GM19193 (cell line): ENCODE results near the gene C12orf50.

ENCODE experiments used
- POLR2A ChIP-seq: IDR thresholded peaks from 4 replicates; pipeline ENCODE4 v1.6.1; 2011; ENCODE audit not compliant: insufficient read depth, insufficient read length; ENCODE audit errors: extremely low read depth

The C12orf50 gene

DNA sequence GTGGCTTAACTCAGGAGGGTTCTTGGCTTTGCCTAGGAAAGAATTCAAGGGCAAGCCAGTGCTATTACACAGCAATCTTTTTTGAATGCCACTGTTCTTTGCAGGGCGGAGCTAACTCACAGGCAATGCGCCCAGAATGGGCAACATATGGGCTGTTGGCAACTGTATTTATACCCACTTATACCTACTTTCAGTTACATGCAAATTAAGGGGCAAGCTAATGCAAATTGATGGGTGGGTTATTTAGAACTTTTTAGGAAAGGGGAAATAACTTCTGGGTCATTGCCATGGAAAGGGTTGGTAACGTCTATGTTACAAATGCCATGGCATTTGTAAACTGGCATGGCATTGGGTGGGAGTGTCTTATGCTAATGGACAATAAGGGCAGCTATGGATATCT is 85.4 kb downstream of the C12orf50 start:
- TF ChIP-seq POLR2A = no peak

DNA sequence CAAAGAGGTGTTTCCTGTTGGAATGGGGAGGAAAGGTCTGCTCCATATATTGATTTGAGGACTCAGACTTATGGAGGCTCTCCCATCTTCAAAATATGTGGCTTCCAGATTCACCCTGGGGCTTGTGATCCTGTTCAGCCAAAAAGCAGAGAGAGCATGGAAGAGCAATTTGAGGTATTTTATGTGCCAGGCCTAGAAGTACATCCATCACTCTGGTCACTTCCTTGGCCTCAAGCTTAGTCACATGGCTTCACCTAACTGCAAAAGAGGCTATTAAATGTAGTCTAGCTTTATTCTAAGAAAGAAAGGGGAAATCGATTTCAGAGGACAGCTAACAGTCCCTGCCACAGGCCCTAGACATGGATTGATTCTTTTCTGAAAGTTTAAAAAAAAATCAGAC is 86.2 kb downstream of the C12orf50 start:
- no peak for TF ChIP-seq POLR2A

DNA sequence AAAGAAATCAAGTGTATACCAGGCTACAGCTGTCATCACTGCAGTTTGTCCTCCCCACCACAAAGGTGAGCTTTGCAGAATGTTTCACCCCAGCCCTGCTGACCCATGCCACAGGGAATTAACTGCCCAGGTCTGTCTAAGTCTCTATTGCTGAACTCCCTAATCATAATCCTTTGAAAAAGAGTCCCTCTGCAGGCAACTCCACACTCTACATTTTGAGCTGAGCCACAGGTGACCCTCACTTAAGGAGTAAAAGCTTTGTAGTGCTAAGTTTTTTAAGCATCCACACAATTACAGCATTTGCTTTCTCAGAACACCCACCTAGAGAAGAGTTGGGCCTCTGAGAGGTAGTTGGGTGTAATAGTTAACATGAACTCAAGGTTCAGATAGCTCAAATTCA is 90.0 kb downstream of the C12orf50 start:
- no peak for TF ChIP-seq POLR2A

DNA sequence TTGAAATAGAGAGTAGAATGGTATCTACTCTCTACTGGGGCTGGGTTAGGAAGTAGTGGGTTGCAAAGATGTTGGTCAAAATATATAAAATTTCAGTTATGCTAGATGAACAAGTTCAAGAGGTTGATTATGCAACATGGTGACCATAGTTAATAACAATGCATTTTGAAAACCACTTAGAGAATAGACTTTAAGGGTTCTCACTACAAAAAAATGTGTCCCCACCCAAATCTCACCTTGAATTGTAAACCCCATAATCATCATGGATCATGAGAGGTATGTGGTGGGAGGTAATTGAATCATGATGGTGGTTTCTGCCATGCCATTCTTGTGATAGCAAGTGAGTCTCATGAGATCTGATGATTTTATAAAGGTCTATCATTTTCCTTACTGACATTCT is 94.0 kb downstream of the C12orf50 start:
- TF ChIP-seq POLR2A = no peak

DNA sequence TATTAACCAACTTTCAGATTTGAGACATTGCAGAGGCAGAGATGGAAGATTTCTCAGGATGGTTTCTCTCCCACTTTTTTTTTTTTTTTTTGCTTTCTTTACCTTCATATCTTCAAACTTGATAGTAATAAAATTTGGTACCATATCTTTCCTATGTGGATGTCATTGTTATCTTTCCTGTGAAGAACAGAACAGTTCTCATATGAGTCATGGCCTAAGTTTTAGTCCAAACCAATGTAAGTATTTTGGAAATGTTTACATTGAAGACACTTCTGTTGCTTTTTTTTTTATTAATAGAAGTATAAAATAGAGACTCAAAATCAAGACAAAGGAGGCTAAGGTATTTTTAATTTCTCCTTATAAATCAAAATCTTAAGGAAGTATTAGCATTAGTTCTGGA is 95.2 kb downstream of the C12orf50 start:
- TF ChIP-seq POLR2A = no peak

DNA sequence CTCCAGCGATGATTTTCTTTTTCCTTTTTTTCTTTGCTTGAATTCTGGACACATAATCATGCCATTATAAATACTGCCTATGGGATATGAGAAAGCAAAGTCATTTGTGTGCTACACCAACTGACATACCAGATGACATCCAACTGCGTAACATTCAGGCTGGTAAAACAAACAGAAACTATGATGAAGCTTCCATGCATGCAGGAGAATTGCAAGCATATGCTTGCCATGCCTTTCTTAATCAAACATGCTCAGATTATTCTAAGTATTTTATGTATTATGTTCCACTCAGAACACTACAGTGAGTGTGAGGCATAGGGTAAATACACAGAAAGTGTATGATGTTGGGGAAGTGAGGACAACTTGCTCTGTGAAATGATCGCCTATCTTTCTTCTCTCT is 97.4 kb downstream of the C12orf50 start:
- no peak for TF ChIP-seq POLR2A

DNA sequence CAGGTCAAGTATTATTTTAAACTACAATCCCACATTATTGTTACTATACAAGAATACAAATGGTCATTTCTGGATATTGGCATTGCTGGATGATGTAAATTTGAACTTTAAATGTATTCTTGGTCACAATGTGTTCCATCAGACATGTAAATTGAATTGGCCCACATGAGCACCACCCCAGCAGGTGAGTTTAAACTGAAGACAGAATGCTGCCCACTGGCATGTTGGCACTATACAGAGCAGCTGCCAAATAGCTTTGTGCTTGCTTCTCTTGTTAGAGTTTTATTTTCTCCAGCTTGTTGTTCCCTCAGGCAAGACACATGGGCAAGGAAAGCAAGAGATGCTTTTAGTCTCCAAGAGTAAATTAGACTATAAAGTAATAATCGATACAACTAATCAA is 98.6 kb downstream of the C12orf50 start:
- no peak for TF ChIP-seq POLR2A
